Nephron progenitor cell (in vitro differentiated cells): ENCODE measurements around the gene SETD6.
"Not testable (repeated sequence)": the region's sequence is repeated elsewhere in the genome, so short reads cannot be mapped to it uniquely, and the experiment has no call there.

Experiments used
- DNase-seq: peaks from one replicate; pipeline ENCODE4 v3.0.0; 2021
- H3K27ac Mint-ChIP-seq: 2 replicates; pipeline ENCODE4 v1.8.0; 2021; ENCODE audit warnings: mild to moderate bottlenecking, moderate library complexity, mixed read lengths
- H3K27me3 Mint-ChIP-seq: 2 replicates; pipeline ENCODE4 v1.8.0; 2021; ENCODE audit warnings: mild to moderate bottlenecking, low read depth, mixed read lengths; ENCODE audit not compliant: poor library complexity
- H3K36me3 Mint-ChIP-seq: 2 replicates; pipeline ENCODE4 v1.8.0; 2021; ENCODE audit warnings: low read depth, mixed read lengths
- H3K4me1 Mint-ChIP-seq: 2 replicates; pipeline ENCODE4 v1.8.0; 2021; ENCODE audit warnings: mixed read lengths
- H3K4me3 Mint-ChIP-seq: 2 replicates; pipeline ENCODE4 v1.8.0; 2021; ENCODE audit warnings: mild to moderate bottlenecking, moderate library complexity, mixed read lengths
- H3K9me3 Mint-ChIP-seq: 2 replicates; pipeline ENCODE4 v1.8.0; 2021; ENCODE audit warnings: mild to moderate bottlenecking, moderate library complexity, mixed read lengths
- CTCF ChIP-seq: fragments of 200-600 bp; sonication (generic); IDR thresholded peaks from 2 replicates; pipeline ENCODE4 v1.5.0; 2021; ENCODE audit warnings: antibody characterized with exemption

Gene SETD6

GRCh38 chr16:58490065-58490464 lies 25.3 kb upstream of the SETD6 start:
- DNase-seq, result no peak
- peaks cover 21% of the 10 kb centered on the region for H3K27me3 Mint-ChIP-seq
- no peaks in the 10 kb centered on the region for H3K36me3 Mint-ChIP-seq
- no peaks in the 10 kb centered on the region for H3K9me3 Mint-ChIP-seq
- peaks cover 32% of the 10 kb centered on the region for H3K4me1 Mint-ChIP-seq
- H3K27ac Mint-ChIP-seq, result no peak overlapping the region
- no peak overlapping the region for H3K4me3 Mint-ChIP-seq
- no peak for TF ChIP-seq CTCF

GRCh38 chr16:58490539-58490938 lies 24.8 kb upstream of the SETD6 start:
- not testable (repeated sequence) for H3K36me3 Mint-ChIP-seq, DNase-seq, H3K27ac Mint-ChIP-seq, H3K9me3 Mint-ChIP-seq, H3K4me3 Mint-ChIP-seq
- H3K27me3 Mint-ChIP-seq, result peaks cover 21% of the 10 kb centered on the region
- peaks cover 36% of the 10 kb centered on the region for H3K4me1 Mint-ChIP-seq

- peaks cover 19% of the 10 kb centered on the region for H3K27me3 Mint-ChIP-seq
- DNase-seq, result no peak
- H3K4me1 Mint-ChIP-seq, result peaks cover 44% of the 10 kb centered on the region
- H3K36me3 Mint-ChIP-seq, result no peaks in the 10 kb centered on the region
- no peak overlapping the region for H3K27ac Mint-ChIP-seq
- H3K9me3 Mint-ChIP-seq, result no peaks in the 10 kb centered on the region
- H3K4me3 Mint-ChIP-seq, result no peak overlapping the region
- no peak for TF ChIP-seq CTCF
These were observed 23.3 kb upstream of the SETD6 start for GRCh38 chr16:58492066-58492465.

GRCh38 chr16:58492735-58493134 lies 22.6 kb upstream of the SETD6 start:
- no peak for TF ChIP-seq CTCF
- Mint-ChIP-seq H3K27ac (no peak overlapping the region), H3K27me3 (peaks cover 16% of the 10 kb centered on the region), H3K4me1 (peaks cover 46% of the 10 kb centered on the region), H3K4me3 (no peak overlapping the region), H3K36me3 (no peaks in the 10 kb centered on the region), H3K9me3 (no peaks in the 10 kb centered on the region)
- DNase-seq, result no peak

- Mint-ChIP-seq H3K4me1 (peaks cover 48% of the 10 kb centered on the region), H3K27ac (no peak overlapping the region), H3K36me3 (no peaks in the 10 kb centered on the region), H3K9me3 (no peaks in the 10 kb centered on the region), H3K4me3 (no peak overlapping the region), H3K27me3 (peaks cover 16% of the 10 kb centered on the region)
- no peak for TF ChIP-seq CTCF
- no peak for DNase-seq
These were observed 21.4 kb upstream of the SETD6 start for GRCh38 chr16:58493756-58494431.

GRCh38 chr16:58494981-58495520 lies 20.3 kb upstream of the SETD6 start:
- Mint-ChIP-seq H3K9me3 (no peaks in the 10 kb centered on the region), H3K27me3 (peaks cover 9% of the 10 kb centered on the region), H3K4me1 (peaks cover 47% of the 10 kb centered on the region), H3K36me3 (no peaks in the 10 kb centered on the region), H3K4me3 (no peak overlapping the region), H3K27ac (peak overlapping the region; percentile 92)
- peak; percentile 44 for TF ChIP-seq CTCF
- peak; percentile 81 for DNase-seq
